ENCODE measurements around the gene YPEL5.

DNA sequence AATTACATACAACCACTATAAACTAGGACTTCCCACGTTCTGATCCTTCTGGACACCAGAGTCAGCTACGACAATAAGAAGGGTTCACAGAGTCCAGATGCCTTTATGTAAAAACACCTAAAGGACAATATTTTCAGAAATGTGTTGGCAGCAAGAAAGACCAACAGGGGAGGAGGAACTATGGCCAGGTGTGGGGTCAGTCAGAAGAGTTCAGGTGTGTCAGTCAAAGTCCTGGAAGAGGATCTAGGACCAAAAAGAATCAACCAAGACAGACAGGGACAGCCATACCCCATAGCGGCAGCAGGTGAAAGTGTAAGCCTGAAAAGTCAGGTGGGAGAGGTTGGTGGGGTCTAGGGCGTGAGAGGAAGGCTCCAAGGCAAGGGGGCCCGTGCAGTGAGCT is 38.0 kb upstream of the YPEL5 start:
- TF ChIP-seq, protein P1, sequence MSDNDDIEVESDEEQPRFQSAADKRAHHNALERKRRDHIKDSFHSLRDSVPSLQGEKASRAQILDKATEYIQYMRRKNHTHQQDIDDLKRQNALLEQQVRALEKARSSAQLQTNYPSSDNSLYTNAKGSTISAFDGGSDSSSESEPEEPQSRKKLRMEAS (IDR thresholded peaks at IDR 0.05) = no peak
- TF ChIP-seq, protein P2, sequence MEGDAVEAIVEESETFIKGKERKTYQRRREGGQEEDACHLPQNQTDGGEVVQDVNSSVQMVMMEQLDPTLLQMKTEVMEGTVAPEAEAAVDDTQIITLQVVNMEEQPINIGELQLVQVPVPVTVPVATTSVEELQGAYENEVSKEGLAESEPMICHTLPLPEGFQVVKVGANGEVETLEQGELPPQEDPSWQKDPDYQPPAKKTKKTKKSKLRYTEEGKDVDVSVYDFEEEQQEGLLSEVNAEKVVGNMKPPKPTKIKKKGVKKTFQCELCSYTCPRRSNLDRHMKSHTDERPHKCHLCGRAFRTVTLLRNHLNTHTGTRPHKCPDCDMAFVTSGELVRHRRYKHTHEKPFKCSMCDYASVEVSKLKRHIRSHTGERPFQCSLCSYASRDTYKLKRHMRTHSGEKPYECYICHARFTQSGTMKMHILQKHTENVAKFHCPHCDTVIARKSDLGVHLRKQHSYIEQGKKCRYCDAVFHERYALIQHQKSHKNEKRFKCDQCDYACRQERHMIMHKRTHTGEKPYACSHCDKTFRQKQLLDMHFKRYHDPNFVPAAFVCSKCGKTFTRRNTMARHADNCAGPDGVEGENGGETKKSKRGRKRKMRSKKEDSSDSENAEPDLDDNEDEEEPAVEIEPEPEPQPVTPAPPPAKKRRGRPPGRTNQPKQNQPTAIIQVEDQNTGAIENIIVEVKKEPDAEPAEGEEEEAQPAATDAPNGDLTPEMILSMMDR (IDR thresholded peaks at IDR 0.05 in 2 of 3, conservative IDR thresholded peaks at IDR 0.05 in 1 of 3; ENCODE audit: borderline replicate concordance in 1 of 3, insufficient read depth in 1 of 3, low read depth in 2 of 3, low read length in 2 of 3) = no peak
- TF ChIP-seq EZH2phosphoT487 (IDR thresholded peaks at IDR 0.05; ENCODE audit: borderline replicate concordance) (no peak), POLR2AphosphoS5 (IDR thresholded peaks at IDR 0.05; ENCODE audit: low read depth, low read length) (no peak), SRF (IDR thresholded peaks at IDR 0.05; ENCODE audit: low read depth) (no peak), YY1 (IDR thresholded peaks at IDR 0.05; ENCODE audit: extremely low read depth, insufficient replicate concordance, low read depth, low read length) (no peak), SP1 (IDR thresholded peaks at IDR 0.05; ENCODE audit: low read depth) (no peak), POLR2A (IDR thresholded peaks at IDR 0.05; ENCODE audit: borderline replicate concordance, extremely low read depth, insufficient read depth, insufficient read length) (no peak), EZH2 (IDR thresholded peaks at IDR 0.05) (no peak)
- TF ChIP-seq, protein P3, sequence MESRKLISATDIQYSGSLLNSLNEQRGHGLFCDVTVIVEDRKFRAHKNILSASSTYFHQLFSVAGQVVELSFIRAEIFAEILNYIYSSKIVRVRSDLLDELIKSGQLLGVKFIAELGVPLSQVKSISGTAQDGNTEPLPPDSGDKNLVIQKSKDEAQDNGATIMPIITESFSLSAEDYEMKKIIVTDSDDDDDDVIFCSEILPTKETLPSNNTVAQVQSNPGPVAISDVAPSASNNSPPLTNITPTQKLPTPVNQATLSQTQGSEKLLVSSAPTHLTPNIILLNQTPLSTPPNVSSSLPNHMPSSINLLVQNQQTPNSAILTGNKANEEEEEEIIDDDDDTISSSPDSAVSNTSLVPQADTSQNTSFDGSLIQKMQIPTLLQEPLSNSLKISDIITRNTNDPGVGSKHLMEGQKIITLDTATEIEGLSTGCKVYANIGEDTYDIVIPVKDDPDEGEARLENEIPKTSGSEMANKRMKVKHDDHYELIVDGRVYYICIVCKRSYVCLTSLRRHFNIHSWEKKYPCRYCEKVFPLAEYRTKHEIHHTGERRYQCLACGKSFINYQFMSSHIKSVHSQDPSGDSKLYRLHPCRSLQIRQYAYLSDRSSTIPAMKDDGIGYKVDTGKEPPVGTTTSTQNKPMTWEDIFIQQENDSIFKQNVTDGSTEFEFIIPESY (IDR thresholded peaks at IDR 0.05; ENCODE audit: extremely low read depth, insufficient replicate concordance, low read length) = no peak

Measured in HCT116 (cell line).